SK-N-SH (cell line): Measurements from ENCODE around the gene RAB10. TPM values are rescaled to one million over a fixed set of nuclear protein-coding genes. Genes with fewer than 3 reads are reported as not detected.

Experiments
- CTCF ChIA-PET: fragments of 300-600, 350-600 bp; formaldehyde crosslinking; extraction: SDS; loops from one replicate; lab custom pipeline; 2021; lab: Yijun Ruan, JAX
- POLR2A ChIA-PET: fragments of 350-600 bp; sonication (Branson Sonifier 250); formaldehyde crosslinking; extraction: SDS; loops from one replicate; lab custom pipeline; 2020; ENCODE audit warnings: antibody characterized with exemption, inconsistent platforms; lab: Yijun Ruan, JAX
- DNase-seq: peaks from one replicate; pipeline ENCODE4 v3.0.0; 2012
- H2AFZ ChIP-seq: fragments of 200-600 bp; sonication (generic); 2 replicates; pipeline ENCODE4 v1.8.1; 2016; ENCODE audit warnings: antibody characterized with exemption, mild to moderate bottlenecking, low read depth
- H3F3A ChIP-seq: fragments of 200-600 bp; sonication (generic); replicated peaks from 2 replicates; pipeline ENCODE3; 2016; ENCODE audit warnings: antibody characterized with exemption, mild to moderate bottlenecking; ENCODE audit not compliant: insufficient read depth
- H3K27ac ChIP-seq, 2 experiments: fragments of 200-500 bp in 1 of 2; fragments of 200-600 bp in 1 of 2; sonication (Bioruptor generic) in 1 of 2; sonication (generic), shearing (Covaris generic) in 1 of 2; 2 replicates each; pipeline versions ENCODE4 v1.5.1 to v1.6.1; 2014 to 2016; ENCODE audit warnings: low read depth in 2 of 2, inconsistent platforms in 1 of 2, low read length in 1 of 2, mild to moderate bottlenecking in 1 of 2, mixed read lengths in 1 of 2
- H3K27me3 ChIP-seq: fragments of 200-600 bp; sonication (generic), shearing (Covaris generic); 2 replicates; pipeline ENCODE4 v1.6.1; 2016; ENCODE audit warnings: mixed run types; ENCODE audit not compliant: insufficient read depth
- H3K36me3 ChIP-seq, 2 experiments: fragments of 200-500 bp in 1 of 2; fragments of 200-600 bp in 1 of 2; sonication (Bioruptor generic) in 1 of 2; sonication (generic) in 1 of 2; replicated peaks in 1 of 2; 2 replicates each; pipeline versions ENCODE3 to v1.5.1; 2014 to 2016; ENCODE audit warnings: low read length in 1 of 2, mild to moderate bottlenecking in 1 of 2; ENCODE audit not compliant: insufficient read depth in 2 of 2, control insufficient read depth in 1 of 2
- H3K4me1 ChIP-seq, 2 experiments: fragments of 200-500 bp in 1 of 2; fragments of 200-600 bp in 1 of 2; sonication (Bioruptor generic) in 1 of 2; sonication (generic), shearing (Covaris generic) in 1 of 2; 2 replicates each; pipeline versions ENCODE4 v1.5.1 to v1.6.1; 2014 to 2016; ENCODE audit warnings: low read depth in 1 of 2, low read length in 1 of 2, mixed run types in 1 of 2; ENCODE audit not compliant: insufficient read depth in 2 of 2, control insufficient read depth in 1 of 2
- H3K4me2 ChIP-seq: fragments of 200-600 bp; sonication (generic), shearing (Covaris generic); 2 replicates; pipeline ENCODE4 v1.6.1; 2017; ENCODE audit warnings: mixed run types
- H3K4me3 ChIP-seq, 2 experiments: fragments of 200-500 bp in 1 of 2; fragments of 200-600 bp in 1 of 2; sonication (Bioruptor generic) in 1 of 2; sonication (generic), shearing (Covaris generic) in 1 of 2; 2 replicates each; pipeline versions ENCODE4 v1.5.1 to v1.8.1; 2014 to 2016; ENCODE audit warnings: low read depth in 2 of 2, inconsistent platforms in 1 of 2, low read length in 1 of 2, mild to moderate bottlenecking in 1 of 2, mixed read lengths in 1 of 2, moderate library complexity in 1 of 2
- H3K79me2 ChIP-seq: fragments of 200-600 bp; sonication (generic); 2 replicates; pipeline ENCODE4 v1.8.1; 2017; ENCODE audit warnings: mild to moderate bottlenecking; ENCODE audit not compliant: insufficient read depth
- H3K9ac ChIP-seq: fragments of 200-600 bp; sonication (generic); 2 replicates; pipeline ENCODE4 v1.6.1; 2017; ENCODE audit warnings: mixed run types
- H3K9me2 ChIP-seq: fragments of 200-600 bp; sonication (generic); 2 replicates; pipeline ENCODE4 v1.6.1; 2017; ENCODE audit warnings: mixed run types
- H3K9me3 ChIP-seq: fragments of 200-600 bp; sonication (generic); 2 replicates; pipeline ENCODE4 v1.6.1; 2017; ENCODE audit warnings: mixed run types, mild to moderate bottlenecking, moderate library complexity
- H4K20me1 ChIP-seq: fragments of 200-600 bp; sonication (generic); 2 replicates; pipeline ENCODE4 v1.6.1; 2017; ENCODE audit warnings: mild to moderate bottlenecking, mixed run types; ENCODE audit not compliant: insufficient read depth
- ELF1 ChIP-seq: IDR thresholded peaks from 2 replicates; pipeline ENCODE4 v1.4.0; 2012
- EP300 ChIP-seq, 2 experiments: IDR thresholded peaks; 2 replicates each; pipeline versions ENCODE4 v1.4.0 to v1.6.1; 2012; ENCODE audit warnings: borderline replicate concordance in 1 of 2, low read depth in 1 of 2, low read length in 1 of 2
- EZH2phosphoT487 ChIP-seq: fragments of 200-600 bp; sonication (generic); IDR thresholded peaks from 2 replicates; pipeline ENCODE4 v1.6.1; 2017; ENCODE audit warnings: low read depth, mixed run types, mild to moderate bottlenecking, antibody characterized with exemption, moderate library complexity, borderline replicate concordance
- FOSL2 ChIP-seq: IDR thresholded peaks from 2 replicates; pipeline ENCODE4 v1.4.0; 2012; ENCODE audit warnings: low read depth, mild to moderate bottlenecking, moderate library complexity, borderline replicate concordance
- FOXJ3 ChIP-seq: sonication (generic); formaldehyde crosslinking; IDR thresholded peaks from 2 replicates; pipeline ENCODE4 v1.5.1; 2020; ENCODE audit warnings: mild to moderate bottlenecking, missing genetic modification reagents
- FOXM1 ChIP-seq: IDR thresholded peaks from 2 replicates; pipeline ENCODE4 v1.4.0; 2012; ENCODE audit warnings: low read depth, mild to moderate bottlenecking
- GABPA ChIP-seq: IDR thresholded peaks from 2 replicates; pipeline ENCODE4 v1.4.0; 2012; ENCODE audit warnings: low read depth, mild to moderate bottlenecking
- GATA2 ChIP-seq: sonication (generic); formaldehyde crosslinking; IDR thresholded peaks from 2 replicates; pipeline ENCODE4 v1.5.0; 2020; ENCODE audit warnings: mild to moderate bottlenecking, missing genetic modification reagents
- JUND ChIP-seq: IDR thresholded peaks from 2 replicates; pipeline ENCODE4 v1.4.0; 2012
- MEF2A ChIP-seq: IDR thresholded peaks from 2 replicates; pipeline ENCODE4 v1.4.0; 2012; ENCODE audit warnings: low read depth, borderline replicate concordance
- NFIC ChIP-seq: IDR thresholded peaks from 2 replicates; pipeline ENCODE4 v1.4.0; 2012; ENCODE audit warnings: borderline replicate concordance
- POLR2AphosphoS5 ChIP-seq: IDR thresholded peaks from 2 replicates; pipeline ENCODE4 v1.6.1; 2012; ENCODE audit warnings: low read depth, low read length
- RAD21 ChIP-seq: IDR thresholded peaks from 2 replicates; pipeline ENCODE4 v1.6.1; 2012; ENCODE audit warnings: mild to moderate bottlenecking, low read length
- REST ChIP-seq: IDR thresholded peaks from 2 replicates; pipeline ENCODE4 v1.6.1; 2012; ENCODE audit warnings: mild to moderate bottlenecking, low read depth, low read length, moderate library complexity
- RFX5 ChIP-seq: IDR thresholded peaks from 2 replicates; pipeline ENCODE4 v1.6.1; 2012; ENCODE audit warnings: mild to moderate bottlenecking, improper control_type of control experiment, low read length
- RXRA ChIP-seq: IDR thresholded peaks from 2 replicates; pipeline ENCODE4 v1.4.0; 2012; ENCODE audit warnings: low read depth, mild to moderate bottlenecking, borderline replicate concordance
- SIN3A ChIP-seq: IDR thresholded peaks from 2 replicates; pipeline ENCODE4 v1.6.1; 2012; ENCODE audit warnings: low read depth, mild to moderate bottlenecking, low read length, moderate library complexity, borderline replicate concordance
- SMC3 ChIP-seq: IDR thresholded peaks from 2 replicates; pipeline ENCODE4 v1.6.1; 2012; ENCODE audit warnings: low read depth, low read length, improper control_type of control experiment
- TEAD4 ChIP-seq: IDR thresholded peaks from 2 replicates; pipeline ENCODE4 v1.4.0; 2012; ENCODE audit warnings: mild to moderate bottlenecking, borderline replicate concordance; ENCODE audit not compliant: insufficient read depth
- USF1 ChIP-seq: IDR thresholded peaks from 2 replicates; pipeline ENCODE4 v1.4.0; 2012; ENCODE audit warnings: low read depth, borderline replicate concordance
- YY1 ChIP-seq: IDR thresholded peaks from 2 replicates; pipeline ENCODE4 v1.4.0; 2012; ENCODE audit warnings: low read depth, mild to moderate bottlenecking
- WGBS: methylation state at CpG from one replicate; pipeline ENCODE4 v1.1.6; 2017; ENCODE audit warnings: low lambda C conversion rate; 5-methylcytosine and 5-hydroxymethylcytosine counted together
- polyA plus RNA-seq, 3 experiments: library from polyadenylated mRNA; depleted of rRNA; stranded (reverse); fragments of >200 nt; gene quantifications; 2 replicates each; pipeline ENCODE4 v1.2.3, GENCODE V29; 2012

Gene RAB10
- polyA plus RNA-seq, 1 of the 3 experiments (the other 2 are of a cell fraction): 47.5 TPM

- CTCF ChIA-PET: interaction anchor here (1.2 to 1.9 kb wide), 3 partner anchors 8 to 24 kb away, joined by 3 to 6 read pairs (median 5); no protein-coding TSS in a partner anchor
- DNase-seq: no peak
Measured at GRCh38 chr2:26112201-26112600, 78.3 kb downstream of the RAB10 start.

GRCh38 chr2:26114151-26114550 lies 80.3 kb downstream of the RAB10 start:
- ChIA-PET POLR2A (no interaction called here), CTCF (no interaction called here)
- no peak overlapping the region for H3K27ac ChIP-seq
- H3K9ac ChIP-seq: no peak overlapping the region
- peaks cover 88% of the 10 kb centered on the region for H3K79me2 ChIP-seq
- H3K9me2 ChIP-seq: no peaks in the 10 kb centered on the region
- no peak overlapping the region for H3K4me3 ChIP-seq
- H3K4me1 ChIP-seq: no peaks in the 10 kb centered on the region
- TF ChIP-seq REST: no peak
- no peak for TF ChIP-seq POLR2AphosphoS5
- no peak for TF ChIP-seq GATA2 (CRISPR knock-in tag)
- no peak overlapping the region for H2AFZ ChIP-seq
- H3K27me3 ChIP-seq: no peaks in the 10 kb centered on the region
- WGBS: 89% methylated on average over 2 of the region's 2 CpGs
- DNase-seq: no peak
- H3K9me3 ChIP-seq: no peaks in the 10 kb centered on the region
- no peak overlapping the region for H3K4me2 ChIP-seq
- no peaks in the 10 kb centered on the region for H3F3A ChIP-seq
- H4K20me1 ChIP-seq: peaks cover 11% of the 10 kb centered on the region
- H3K36me3 ChIP-seq: peaks cover 17 to 50% of the 10 kb centered on the region in 2 experiments

More at GRCh38 chr2:26112201-26112600, 78.3 kb downstream of the RAB10 start:
- Histone ChIP-seq H3K4me2 (no peak overlapping the region), H3K4me3 (no peak overlapping the region), H3K27me3 (no peaks in the 10 kb centered on the region), H3K4me1 (no peaks in the 10 kb centered on the region; a peak in 1 of 4 replicates), H3K27ac (no peak overlapping the region), H3K9me2 (no peaks in the 10 kb centered on the region), H3K9ac (no peak overlapping the region), H3F3A (no peaks in the 10 kb centered on the region), H3K9me3 (no peaks in the 10 kb centered on the region), H3K79me2 (peaks cover 88% of the 10 kb centered on the region), H4K20me1 (peaks cover 13% of the 10 kb centered on the region), H3K36me3 (peaks cover 17 to 50% of the 10 kb centered on the region in 2 experiments), H2AFZ (no peak overlapping the region)
- POLR2A ChIA-PET: no interaction called here
- TF ChIP-seq ELF1 (no peak), FOXM1 (no peak), EZH2phosphoT487 (no peak), RFX5 (no peak), SMC3 (no peak), RXRA (no peak), SIN3A (no peak), FOSL2 (no peak), GABPA (no peak), JUND (no peak), NFIC (no peak), YY1 (no peak), TEAD4 (no peak), RAD21 (no peak), GATA2 (CRISPR knock-in tag) (no peak), EP300 (IDR thresholded peaks at IDR 0.05; ENCODE audit: borderline replicate concordance in 1 of 2, low read depth in 1 of 2, low read length in 1 of 2) (no peak), MEF2A (no peak), FOXJ3 (no peak), USF1 (no peak)
- WGBS: 91% methylated on average over 1 of the region's 1 CpG
